ENCODE results near the gene GNMT.

GNMT gene

GRCh38 chr6:42963855-42964605 lies 3.5 kb downstream of the GNMT start:
- Histone ChIP-seq H3K79me2 (ENCODE audit: control insufficient read depth, insufficient read depth, low read length, unreplicated experiment) (no peaks in the 10 kb centered on the region), H3K27ac (ENCODE audit: low read depth, low read length) (no peak overlapping the region), H2AFZ (ENCODE audit: low read length, unreplicated experiment) (no peak overlapping the region), H3K4me3 (ENCODE audit: low read depth, low read length) (no peak overlapping the region), H3K36me3 (ENCODE audit: insufficient read depth, low read length) (no peaks in the 10 kb centered on the region), H3K27me3 (ENCODE audit: insufficient read depth, low read length) (no peaks in the 10 kb centered on the region), H3K4me1 (ENCODE audit: control insufficient read depth, insufficient read depth, low read length, unreplicated experiment) (peaks cover 4% of the 10 kb centered on the region)

GRCh38 chr6:42966571-42966970 lies 6.0 kb downstream of the GNMT start:
- Histone ChIP-seq H3K4me3 (ENCODE audit: low read depth, low read length) (no peak overlapping the region), H2AFZ (ENCODE audit: low read length, unreplicated experiment) (no peak overlapping the region), H3K36me3 (ENCODE audit: insufficient read depth, low read length) (no peaks in the 10 kb centered on the region), H3K4me1 (ENCODE audit: control insufficient read depth, insufficient read depth, low read length, unreplicated experiment) (peaks cover 11% of the 10 kb centered on the region), H3K79me2 (ENCODE audit: control insufficient read depth, insufficient read depth, low read length, unreplicated experiment) (no peaks in the 10 kb centered on the region), H3K27me3 (ENCODE audit: insufficient read depth, low read length) (no peaks in the 10 kb centered on the region), H3K27ac (ENCODE audit: low read depth, low read length) (no peak overlapping the region)

- H2AFZ ChIP-seq (ENCODE audit: low read length, unreplicated experiment) = no peak overlapping the region
- peaks cover 11% of the 10 kb centered on the region for H3K4me1 ChIP-seq (ENCODE audit: control insufficient read depth, insufficient read depth, low read length, unreplicated experiment)
- no peaks in the 10 kb centered on the region for H3K27me3 ChIP-seq (ENCODE audit: insufficient read depth, low read length)
- H3K79me2 ChIP-seq (ENCODE audit: control insufficient read depth, insufficient read depth, low read length, unreplicated experiment) = no peaks in the 10 kb centered on the region
- H3K27ac ChIP-seq (ENCODE audit: low read depth, low read length) = no peak overlapping the region
- no peak overlapping the region for H3K4me3 ChIP-seq (ENCODE audit: low read depth, low read length)
- no peaks in the 10 kb centered on the region for H3K36me3 ChIP-seq (ENCODE audit: insufficient read depth, low read length)
Measured at GRCh38 chr6:42967228-42967627, 6.7 kb downstream of the GNMT start.

- Histone ChIP-seq H3K36me3 (ENCODE audit: insufficient read depth, low read length) (no peaks in the 10 kb centered on the region), H3K27me3 (ENCODE audit: insufficient read depth, low read length) (no peaks in the 10 kb centered on the region), H2AFZ (ENCODE audit: low read length, unreplicated experiment) (no peak overlapping the region), H3K79me2 (ENCODE audit: control insufficient read depth, insufficient read depth, low read length, unreplicated experiment) (no peaks in the 10 kb centered on the region), H3K4me3 (ENCODE audit: low read depth, low read length) (no peak overlapping the region), H3K27ac (ENCODE audit: low read depth, low read length) (no peak overlapping the region), H3K4me1 (ENCODE audit: control insufficient read depth, insufficient read depth, low read length, unreplicated experiment) (peaks cover 11% of the 10 kb centered on the region)
Measured at GRCh38 chr6:42968126-42968701, 7.7 kb downstream of the GNMT start.

- Histone ChIP-seq H3K27ac (ENCODE audit: low read depth, low read length) (no peak overlapping the region), H3K4me1 (ENCODE audit: control insufficient read depth, insufficient read depth, low read length, unreplicated experiment) (peaks cover 11% of the 10 kb centered on the region), H2AFZ (ENCODE audit: low read length, unreplicated experiment) (no peak overlapping the region), H3K4me3 (ENCODE audit: low read depth, low read length) (no peak overlapping the region), H3K36me3 (ENCODE audit: insufficient read depth, low read length) (no peaks in the 10 kb centered on the region), H3K27me3 (ENCODE audit: insufficient read depth, low read length) (no peaks in the 10 kb centered on the region), H3K79me2 (ENCODE audit: control insufficient read depth, insufficient read depth, low read length, unreplicated experiment) (no peaks in the 10 kb centered on the region)
Measured at GRCh38 chr6:42968783-42969182, 8.2 kb downstream of the GNMT start.

- no peak overlapping the region for H3K27ac ChIP-seq (ENCODE audit: low read depth, low read length)
- no peaks in the 10 kb centered on the region for H3K27me3 ChIP-seq (ENCODE audit: insufficient read depth, low read length)
- H3K79me2 ChIP-seq (ENCODE audit: control insufficient read depth, insufficient read depth, low read length, unreplicated experiment) = no peaks in the 10 kb centered on the region
- H3K4me1 ChIP-seq (ENCODE audit: control insufficient read depth, insufficient read depth, low read length, unreplicated experiment) = peaks cover 11% of the 10 kb centered on the region
- no peak overlapping the region for H3K4me3 ChIP-seq (ENCODE audit: low read depth, low read length)
- H3K36me3 ChIP-seq (ENCODE audit: insufficient read depth, low read length) = no peaks in the 10 kb centered on the region
- no peak overlapping the region for H2AFZ ChIP-seq (ENCODE audit: low read length, unreplicated experiment)
Measured at GRCh38 chr6:42969431-42969830, 8.9 kb downstream of the GNMT start.

GRCh38 chr6:42969934-42970333 lies 9.4 kb downstream of the GNMT start:
- no peak overlapping the region for H2AFZ ChIP-seq (ENCODE audit: low read length, unreplicated experiment)
- H3K36me3 ChIP-seq (ENCODE audit: insufficient read depth, low read length) = no peaks in the 10 kb centered on the region
- H3K27ac ChIP-seq (ENCODE audit: low read depth, low read length) = no peak overlapping the region
- H3K27me3 ChIP-seq (ENCODE audit: insufficient read depth, low read length) = no peaks in the 10 kb centered on the region
- H3K79me2 ChIP-seq (ENCODE audit: control insufficient read depth, insufficient read depth, low read length, unreplicated experiment) = no peaks in the 10 kb centered on the region
- no peak overlapping the region for H3K4me3 ChIP-seq (ENCODE audit: low read depth, low read length)
- peaks cover 11% of the 10 kb centered on the region for H3K4me1 ChIP-seq (ENCODE audit: control insufficient read depth, insufficient read depth, low read length, unreplicated experiment)

GRCh38 chr6:42970871-42971612 lies 10.5 kb downstream of the GNMT start:
- no peaks in the 10 kb centered on the region for H3K36me3 ChIP-seq (ENCODE audit: insufficient read depth, low read length)
- peaks cover 11% of the 10 kb centered on the region for H3K4me1 ChIP-seq (ENCODE audit: control insufficient read depth, insufficient read depth, low read length, unreplicated experiment)
- H3K27ac ChIP-seq (ENCODE audit: low read depth, low read length) = no peak overlapping the region
- no peak overlapping the region for H2AFZ ChIP-seq (ENCODE audit: low read length, unreplicated experiment)
- no peak overlapping the region for H3K4me3 ChIP-seq (ENCODE audit: low read depth, low read length)
- H3K27me3 ChIP-seq (ENCODE audit: insufficient read depth, low read length) = no peaks in the 10 kb centered on the region
- H3K79me2 ChIP-seq (ENCODE audit: control insufficient read depth, insufficient read depth, low read length, unreplicated experiment) = no peaks in the 10 kb centered on the region

GRCh38 chr6:42971746-42972327 lies 11.3 kb downstream of the GNMT start:
- H3K4me1 ChIP-seq (ENCODE audit: control insufficient read depth, insufficient read depth, low read length, unreplicated experiment) = peaks cover 12% of the 10 kb centered on the region
- no peak overlapping the region for H3K4me3 ChIP-seq (ENCODE audit: low read depth, low read length)
- no peak overlapping the region for H2AFZ ChIP-seq (ENCODE audit: low read length, unreplicated experiment)
- peaks cover under 1% of the 10 kb centered on the region for H3K79me2 ChIP-seq (ENCODE audit: control insufficient read depth, insufficient read depth, low read length, unreplicated experiment)
- H3K36me3 ChIP-seq (ENCODE audit: insufficient read depth, low read length) = no peaks in the 10 kb centered on the region
- no peaks in the 10 kb centered on the region for H3K27me3 ChIP-seq (ENCODE audit: insufficient read depth, low read length)
- no peak overlapping the region for H3K27ac ChIP-seq (ENCODE audit: low read depth, low read length)

GRCh38 chr6:42973926-42974325 lies 13.4 kb downstream of the GNMT start:
- peaks cover 17% of the 10 kb centered on the region for H3K79me2 ChIP-seq (ENCODE audit: control insufficient read depth, insufficient read depth, low read length, unreplicated experiment)
- H3K4me1 ChIP-seq (ENCODE audit: control insufficient read depth, insufficient read depth, low read length, unreplicated experiment) = peaks cover 18% of the 10 kb centered on the region
- H3K4me3 ChIP-seq (ENCODE audit: low read depth, low read length) = no peak overlapping the region
- no peak overlapping the region for H3K27ac ChIP-seq (ENCODE audit: low read depth, low read length)
- no peaks in the 10 kb centered on the region for H3K27me3 ChIP-seq (ENCODE audit: insufficient read depth, low read length)
- no peak overlapping the region for H2AFZ ChIP-seq (ENCODE audit: low read length, unreplicated experiment)
- H3K36me3 ChIP-seq (ENCODE audit: insufficient read depth, low read length) = no peaks in the 10 kb centered on the region
